HG02588 (cell line): ENCODE results near the gene DTX4.

Source experiments
- ATAC-seq: cut with Tn5 transposase; IDR thresholded peaks from one replicate; pipeline ENCODE4 v1.9.1; 2021; ENCODE audit warnings: mild to moderate bottlenecking, moderate library complexity; ENCODE audit not compliant: unreplicated experiment

The DTX4 gene

DNA sequence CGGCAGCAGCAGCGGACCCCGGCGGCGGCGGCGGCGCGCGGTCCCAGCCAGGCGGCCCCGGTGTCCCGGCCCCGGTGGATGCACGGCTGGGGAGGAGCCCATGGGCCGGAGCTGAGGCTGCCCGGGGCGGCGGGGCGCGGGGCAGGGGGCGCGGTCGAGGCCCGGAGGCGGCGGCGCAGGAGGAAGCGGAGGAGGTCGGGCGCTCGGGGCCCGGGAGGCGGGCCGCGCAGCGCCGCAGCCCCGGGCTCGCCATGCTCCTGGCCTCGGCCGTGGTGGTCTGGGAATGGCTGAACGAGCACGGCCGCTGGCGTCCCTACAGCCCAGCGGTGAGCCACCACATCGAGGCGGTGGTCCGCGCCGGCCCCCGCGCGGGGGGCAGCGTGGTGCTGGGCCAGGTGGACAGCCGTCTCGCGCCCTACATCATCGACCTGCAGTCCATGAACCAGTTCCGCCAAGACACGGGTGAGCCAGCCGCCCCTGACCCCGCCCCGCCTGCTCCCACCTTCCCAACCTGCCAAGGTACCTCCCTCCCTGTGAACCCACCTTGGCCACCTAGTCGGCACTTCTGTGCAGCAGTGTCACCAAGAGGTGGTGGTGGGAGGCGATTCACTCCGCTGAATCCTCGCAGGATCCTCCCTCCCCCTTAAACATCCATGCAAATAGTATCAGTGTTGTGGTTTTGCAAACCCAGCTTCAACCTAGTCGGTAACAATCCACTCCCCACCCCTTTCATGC, 580 bp downstream of the DTX4 start:
- ATAC-seq, result peak; percentile 23

DNA sequence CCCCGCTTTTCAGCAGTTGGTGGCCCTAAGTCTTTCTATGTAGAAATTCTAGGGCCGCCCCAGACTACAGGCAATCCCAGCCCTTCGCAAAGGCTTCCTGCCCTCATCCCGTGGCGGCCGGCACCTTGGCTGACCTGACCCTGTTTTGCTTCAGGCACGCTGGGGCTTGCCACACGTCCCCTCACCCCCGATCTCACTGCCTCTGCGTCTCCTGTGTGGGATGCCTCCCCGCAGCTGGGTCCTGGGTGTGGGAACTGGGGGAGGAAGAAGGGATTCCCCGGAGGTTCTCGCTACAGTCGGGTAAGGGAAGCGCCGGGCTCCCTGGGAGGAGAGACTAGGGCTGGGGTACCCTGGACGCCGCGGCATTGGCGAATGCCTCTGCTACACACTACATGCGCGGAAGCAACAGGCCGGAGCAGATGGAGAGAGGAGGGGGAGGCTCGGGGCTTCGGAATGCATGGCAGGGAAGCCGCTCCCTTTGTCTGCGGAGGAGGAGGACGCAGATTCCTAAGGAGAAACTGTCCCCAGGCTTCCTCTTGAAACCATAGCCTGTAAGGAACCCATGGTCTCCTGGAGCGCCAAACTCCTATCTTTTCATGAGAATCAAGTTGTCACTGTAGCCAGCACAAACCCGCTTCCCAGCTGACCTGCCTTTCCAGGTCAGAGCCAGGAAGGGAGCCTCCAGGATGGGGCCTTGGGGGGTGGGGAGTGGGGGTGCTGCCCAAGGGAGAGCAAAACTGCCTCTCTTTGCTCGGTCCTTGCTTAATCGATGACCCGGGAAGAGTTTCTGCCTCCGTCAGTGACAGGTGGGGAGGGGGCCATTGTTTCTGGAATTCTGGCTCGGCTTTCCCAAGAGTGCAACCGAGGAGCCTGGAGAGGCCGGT, 1.4 kb downstream of the DTX4 start:
- peak; percentile 0 for ATAC-seq

DNA sequence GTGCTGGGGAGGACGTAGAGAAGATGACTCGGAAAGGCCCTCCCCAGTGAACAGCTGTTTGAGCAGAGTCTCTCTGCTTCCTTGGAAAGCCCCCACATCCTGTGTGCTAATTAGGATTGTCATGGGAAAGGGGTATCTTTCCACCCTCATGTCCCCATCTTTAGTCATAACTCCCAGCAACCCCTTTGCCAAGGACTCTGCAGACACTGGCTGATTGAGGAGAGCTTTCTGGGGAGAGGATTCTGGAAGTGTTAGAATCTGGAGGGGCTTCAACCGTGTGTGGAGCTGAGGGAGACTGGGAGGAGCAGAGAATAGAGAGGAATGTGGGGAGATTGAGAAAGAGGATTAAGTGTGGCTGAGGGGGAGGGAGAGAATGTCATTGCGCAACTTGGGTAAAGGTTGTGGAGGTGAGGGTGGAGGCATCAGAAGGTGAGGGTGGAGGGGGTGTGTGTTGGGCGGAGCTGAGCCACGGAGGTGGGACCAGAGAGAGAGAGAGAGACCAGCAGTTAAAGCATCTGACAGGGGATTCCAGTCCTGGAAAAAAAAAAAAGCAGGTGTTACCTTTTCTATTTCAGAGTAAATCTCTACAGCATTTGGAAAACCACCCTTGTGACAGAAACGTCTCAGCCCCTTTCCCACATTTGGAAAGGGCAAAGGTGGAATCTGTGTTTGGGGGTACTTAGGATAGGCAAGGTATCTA, 2.2 kb downstream of the DTX4 start:
- no peak for ATAC-seq

DNA sequence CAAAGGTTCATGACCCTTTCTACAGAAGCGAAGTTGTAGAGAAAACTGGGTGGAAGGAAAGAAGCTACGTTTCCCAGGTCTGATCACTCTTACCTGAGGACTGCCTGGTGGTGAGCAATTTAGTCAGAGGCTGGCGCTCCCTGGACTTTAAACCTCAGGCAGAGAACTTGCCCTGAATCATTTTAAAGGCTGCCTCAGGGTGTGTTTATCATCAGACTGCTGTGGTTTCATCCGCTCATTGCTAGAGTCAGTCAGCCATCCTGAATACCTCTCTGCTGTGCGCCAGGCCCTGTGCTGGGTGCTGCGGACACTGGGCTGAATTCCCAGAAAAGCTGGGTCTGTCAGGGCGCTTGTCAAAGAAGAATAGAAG, 2.7 kb downstream of the DTX4 start:
- ATAC-seq, result no peak

DNA sequence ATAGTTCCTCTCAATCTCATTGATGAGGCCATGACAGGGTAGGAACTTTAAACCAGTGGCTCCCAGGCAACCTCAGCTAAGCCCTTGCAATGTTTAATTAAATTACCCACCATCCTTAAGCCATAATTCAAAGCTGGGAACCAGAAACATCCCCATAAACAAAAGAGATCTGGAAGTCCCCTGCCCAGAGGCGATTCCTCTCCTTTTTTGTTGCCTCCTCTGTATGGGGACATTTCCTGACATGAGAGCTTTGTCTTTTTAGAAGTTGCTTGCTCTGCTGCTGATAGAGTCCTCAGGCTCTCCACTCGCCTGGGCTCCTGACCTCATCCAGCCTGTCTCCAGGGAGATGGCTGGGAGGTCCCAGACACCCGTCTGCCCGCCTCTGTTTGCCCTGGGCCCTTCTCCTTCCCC, 3.2 kb downstream of the DTX4 start:
- no peak for ATAC-seq

DNA sequence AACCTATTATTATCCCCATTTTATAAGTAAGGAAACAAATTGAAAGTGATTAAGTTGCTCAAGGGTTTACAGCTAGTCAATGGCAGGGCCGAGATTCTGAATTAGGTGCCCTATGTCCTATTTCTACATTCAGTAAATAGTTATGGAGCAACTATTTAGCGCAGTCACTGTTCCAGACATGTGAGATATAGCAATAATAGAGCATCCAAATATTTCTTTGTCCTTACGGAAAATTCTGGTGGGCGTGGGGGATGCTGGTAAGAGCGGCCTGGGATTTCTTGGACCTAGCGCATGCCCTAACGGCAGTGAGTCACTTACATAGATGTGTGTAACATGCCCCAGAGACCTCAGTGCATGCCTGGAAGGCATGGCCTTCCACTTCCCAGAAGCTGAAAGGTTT, 4.4 kb downstream of the DTX4 start:
- ATAC-seq, result no peak

DNA sequence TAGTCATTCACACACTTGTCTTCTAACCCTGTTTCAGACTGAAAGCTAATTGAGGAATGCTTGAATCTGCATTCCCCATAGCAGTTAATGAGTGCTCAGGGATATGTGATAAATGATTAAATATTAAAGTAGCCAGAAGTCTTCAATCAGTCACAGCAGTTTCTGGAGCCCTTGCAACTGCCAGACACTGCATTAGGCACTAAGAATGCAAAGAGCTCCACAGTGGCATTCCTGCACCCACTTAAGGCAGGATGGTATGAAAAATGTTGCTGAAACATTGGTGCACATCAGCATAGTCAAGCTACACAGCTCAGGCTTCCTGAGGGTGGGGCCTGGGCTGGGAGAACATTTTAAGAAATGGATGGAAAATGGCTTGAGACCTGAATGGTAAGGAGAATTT, 6.5 kb downstream of the DTX4 start:
- ATAC-seq, result no peak

DNA sequence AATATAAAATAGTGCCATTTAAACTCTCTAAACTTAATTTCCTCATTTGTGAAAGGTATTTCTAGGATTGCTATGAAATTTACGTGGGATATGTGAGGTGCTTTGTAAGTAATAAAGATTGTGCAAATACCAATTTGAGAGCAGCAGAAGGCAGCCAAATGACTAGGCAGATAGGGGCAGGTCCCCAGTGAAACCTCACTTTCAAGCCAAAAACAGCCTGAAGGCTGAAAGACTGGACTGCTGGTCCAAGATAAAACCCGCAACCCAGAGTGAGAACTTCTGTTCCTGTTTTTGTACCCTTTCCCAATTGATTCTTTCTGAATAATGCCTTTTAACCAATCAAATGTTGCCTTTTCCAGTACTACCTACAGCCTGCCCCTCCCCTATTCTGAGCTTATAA, 7.2 kb downstream of the DTX4 start:
- ATAC-seq, result no peak

DNA sequence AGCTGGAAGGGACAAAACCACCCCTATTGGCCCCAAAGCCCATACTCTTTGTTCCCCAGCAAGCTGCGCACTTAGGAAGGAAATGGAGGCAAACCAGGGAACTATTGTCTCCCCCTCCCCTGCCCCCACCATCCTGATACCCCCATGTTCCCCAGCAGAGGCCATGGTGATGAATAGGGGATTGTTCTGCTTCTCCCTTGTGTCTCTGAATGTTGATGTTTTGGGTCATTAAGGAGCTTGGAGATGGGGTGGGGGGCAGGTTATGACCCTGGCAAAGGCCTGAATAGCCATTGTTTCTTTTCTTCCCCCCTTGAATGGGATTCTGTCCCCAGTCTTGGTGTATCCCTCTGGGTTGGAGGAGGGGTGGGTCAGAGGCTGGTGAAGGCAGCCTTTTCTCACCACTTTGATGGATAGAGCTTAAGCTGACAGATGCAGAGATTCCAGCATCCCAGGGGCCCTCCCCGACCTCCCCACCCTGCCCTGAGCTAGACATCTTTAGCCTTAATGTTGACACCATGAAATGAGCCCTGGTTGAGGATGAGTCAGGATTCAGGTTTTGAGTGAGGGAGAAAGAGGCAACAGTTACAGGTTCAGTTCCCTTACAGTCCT, 8.3 kb downstream of the DTX4 start:
- ATAC-seq, result no peak

DNA sequence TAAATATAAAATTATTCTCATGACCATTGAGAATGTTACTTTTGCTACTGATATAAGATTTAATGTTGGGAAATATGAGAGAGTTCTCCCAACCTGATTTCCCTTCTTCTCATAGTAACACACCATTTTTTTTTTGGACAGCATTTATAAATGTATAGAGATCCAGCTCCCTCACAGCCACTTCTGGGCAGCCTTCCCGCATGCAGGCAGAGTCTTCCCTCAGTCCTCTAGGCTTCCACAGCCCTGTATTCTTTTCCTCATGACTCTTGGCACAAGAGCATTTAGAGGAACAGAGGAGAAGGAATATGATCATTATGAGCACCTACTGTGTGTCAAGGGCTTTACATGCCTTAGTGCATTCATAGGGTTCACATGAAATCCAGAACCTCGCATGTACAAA, 9.0 kb downstream of the DTX4 start:
- ATAC-seq, result no peak

DNA sequence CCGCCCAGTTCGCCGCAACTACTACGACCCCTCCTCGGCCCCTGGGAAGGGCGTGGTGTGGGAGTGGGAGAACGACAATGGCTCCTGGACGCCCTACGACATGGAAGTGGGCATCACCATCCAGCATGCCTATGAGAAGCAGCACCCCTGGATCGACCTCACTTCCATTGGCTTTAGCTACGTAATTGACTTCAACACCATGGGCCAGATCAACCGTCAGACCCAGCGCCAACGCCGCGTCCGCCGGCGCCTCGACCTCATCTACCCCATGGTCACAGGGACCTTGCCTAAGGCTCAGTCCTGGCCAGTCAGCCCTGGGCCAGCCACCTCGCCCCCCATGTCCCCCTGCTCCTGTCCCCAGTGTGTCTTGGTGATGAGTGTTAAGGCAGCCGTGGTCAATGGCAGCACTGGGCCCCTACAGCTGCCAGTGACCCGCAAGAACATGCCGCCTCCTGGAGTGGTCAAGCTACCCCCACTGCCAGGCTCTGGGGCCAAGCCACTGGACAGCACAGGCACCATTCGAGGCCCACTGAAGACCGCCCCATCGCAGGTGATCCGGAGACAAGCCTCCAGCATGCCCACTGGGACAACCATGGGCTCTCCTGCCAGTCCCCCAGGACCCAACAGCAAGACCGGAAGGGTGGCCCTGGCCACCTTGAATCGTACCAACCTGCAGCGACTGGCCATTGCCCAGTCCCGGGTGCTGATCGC, 10.0 kb downstream of the DTX4 start:
- no peak for ATAC-seq

DNA sequence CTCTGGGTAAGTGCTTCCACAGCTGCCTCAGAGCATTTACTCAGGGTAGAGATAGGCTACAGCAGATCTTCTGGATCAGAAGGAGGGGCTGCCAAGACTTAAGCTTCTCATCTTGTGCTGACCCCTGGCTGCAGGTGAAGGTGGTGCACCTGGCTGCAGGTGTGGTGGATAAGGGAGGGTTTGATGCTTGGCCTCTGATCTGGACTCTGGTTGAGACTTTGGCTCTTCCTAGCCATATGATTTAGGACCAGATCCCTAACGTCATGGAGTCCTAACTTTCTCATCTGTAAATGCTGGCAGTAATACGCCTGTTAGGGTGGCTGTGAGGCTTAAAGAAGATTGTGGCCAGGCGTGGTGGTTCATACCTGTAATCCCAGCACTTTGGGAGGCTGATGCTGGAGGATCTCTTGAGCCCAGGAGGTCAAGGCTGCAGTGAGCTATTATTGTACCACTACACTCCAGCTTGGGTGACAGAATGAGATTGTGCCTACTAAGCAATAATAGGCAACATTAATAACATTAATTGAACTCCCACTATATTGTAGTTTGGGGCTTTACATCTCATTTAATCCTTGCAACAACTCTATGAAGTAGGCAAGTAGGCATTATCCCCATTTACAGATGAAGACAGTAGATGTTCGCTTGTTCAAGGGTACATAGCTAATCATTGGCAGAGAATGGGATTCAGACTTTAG, 10.7 kb downstream of the DTX4 start:
- no peak for ATAC-seq

DNA sequence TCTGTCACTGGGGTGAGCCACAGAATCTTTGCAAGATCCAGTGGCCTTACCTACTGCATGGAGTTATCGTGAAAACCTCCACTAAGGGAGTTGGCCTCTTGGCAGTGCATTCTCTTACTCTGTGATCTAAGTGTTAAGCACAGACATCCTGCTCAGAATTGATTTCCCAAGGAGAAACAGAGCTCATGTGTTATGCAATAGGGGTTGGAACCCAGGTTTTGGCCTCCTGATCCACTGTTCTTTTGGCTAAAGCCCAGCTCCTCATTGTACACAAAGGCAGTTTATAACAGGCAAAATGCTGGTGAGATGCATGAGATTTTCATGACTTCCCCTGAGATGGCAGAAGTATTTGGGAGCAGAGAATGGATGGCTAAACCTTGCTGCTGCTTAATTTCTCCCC, 11.8 kb downstream of the DTX4 start:
- ATAC-seq, result no peak

DNA sequence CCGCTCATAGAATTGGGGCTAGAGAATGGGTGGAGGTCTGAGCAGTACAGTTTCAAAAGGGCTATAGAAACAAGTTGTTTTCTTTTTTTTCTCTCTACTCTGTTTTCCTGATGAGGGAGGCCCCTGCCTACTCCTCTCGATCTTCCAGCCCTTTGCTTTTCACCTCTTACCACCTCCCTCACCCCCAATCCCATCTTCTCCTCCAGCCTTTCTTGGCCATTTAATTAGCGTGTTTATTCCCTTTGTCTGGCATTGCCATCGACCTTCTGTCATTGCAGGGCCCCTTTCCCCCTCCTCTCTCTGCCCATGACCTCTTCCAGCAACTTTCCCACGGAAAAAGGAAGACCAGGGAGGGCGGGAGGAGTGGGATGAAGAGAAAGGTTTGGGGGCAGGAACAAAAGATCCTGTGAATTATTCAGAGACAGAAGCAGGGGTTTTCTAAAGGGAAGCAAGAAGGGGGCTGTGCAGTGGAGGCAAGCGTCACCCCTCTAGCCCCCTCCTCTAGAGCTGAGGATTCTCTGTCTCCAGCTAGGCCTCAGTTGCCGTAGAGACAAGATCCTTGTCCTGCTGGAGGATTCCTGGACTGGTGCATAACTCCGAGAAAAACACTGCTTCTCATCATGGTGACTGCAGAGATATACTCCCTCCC, 12.9 kb downstream of the DTX4 start:
- ATAC-seq, result no peak

DNA sequence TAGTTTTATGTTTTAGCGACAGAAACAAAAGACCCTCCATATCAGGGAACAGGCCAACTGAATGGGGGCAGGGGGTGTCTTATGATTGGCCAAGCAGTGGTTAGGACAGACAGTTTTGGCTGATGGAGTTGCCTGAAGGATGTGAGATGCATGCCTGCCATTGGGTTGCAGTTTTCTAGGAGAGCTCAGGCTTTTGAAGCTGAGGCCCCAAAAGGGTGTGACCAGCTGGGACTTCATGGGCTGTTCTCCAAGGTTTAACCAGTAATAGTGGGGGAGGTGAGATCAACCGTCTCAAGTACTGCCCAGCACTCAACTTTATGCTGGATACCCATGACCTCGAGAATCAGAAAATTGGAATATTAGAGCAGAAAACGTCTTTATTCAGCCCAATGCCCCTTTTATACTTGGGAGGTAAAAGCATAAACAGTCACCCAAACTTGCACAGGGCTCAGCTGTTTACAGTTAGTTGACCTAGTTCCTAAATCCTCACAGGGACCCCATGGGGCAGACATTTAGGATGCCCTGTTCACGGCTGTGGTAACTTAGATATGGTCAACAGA, 13.5 kb downstream of the DTX4 start:
- no peak for ATAC-seq

DNA sequence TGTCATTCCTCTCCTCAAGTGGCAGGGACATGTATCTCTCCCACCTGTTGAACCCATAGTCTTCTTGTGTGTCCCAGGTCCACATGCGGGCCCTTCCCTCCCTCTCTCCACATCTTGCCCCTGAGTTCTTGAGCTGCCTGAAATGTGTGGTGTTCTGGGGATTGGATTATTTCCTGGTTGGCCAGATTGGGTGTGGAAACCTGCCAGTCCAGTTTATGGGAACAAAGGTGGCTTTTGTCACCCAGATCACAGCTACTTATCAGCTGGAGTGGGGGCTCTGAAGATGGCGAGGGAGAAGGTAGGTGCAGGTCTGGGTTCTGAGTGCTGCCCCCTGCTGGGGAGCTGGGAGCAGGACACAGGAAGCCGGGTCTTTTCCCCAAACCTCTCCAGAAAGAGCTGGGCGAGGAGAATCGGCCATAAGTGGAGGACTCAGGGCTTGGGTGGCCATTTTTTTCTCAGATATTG, 14.2 kb downstream of the DTX4 start:
- ATAC-seq, result peak; percentile 67

DNA sequence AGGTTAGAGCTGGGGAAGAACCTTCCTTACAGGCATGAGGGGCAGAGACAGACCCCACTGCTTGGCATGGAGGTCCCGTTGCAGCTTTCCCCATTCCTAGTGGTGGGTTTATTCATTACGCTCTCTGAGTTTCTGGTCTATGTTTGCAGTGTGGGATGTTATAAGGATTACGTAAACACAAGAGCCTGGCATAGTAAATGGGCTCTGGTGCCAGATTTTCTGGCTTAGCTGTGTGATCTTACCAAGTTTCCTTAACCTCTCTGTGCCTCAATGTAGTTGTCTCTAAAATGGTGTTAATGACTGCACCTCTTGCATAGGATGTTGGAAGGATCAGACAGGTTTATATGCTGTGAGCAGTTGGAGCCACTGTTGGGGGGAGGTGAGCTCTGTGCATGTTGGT, 15.1 kb downstream of the DTX4 start:
- no peak for ATAC-seq

DNA sequence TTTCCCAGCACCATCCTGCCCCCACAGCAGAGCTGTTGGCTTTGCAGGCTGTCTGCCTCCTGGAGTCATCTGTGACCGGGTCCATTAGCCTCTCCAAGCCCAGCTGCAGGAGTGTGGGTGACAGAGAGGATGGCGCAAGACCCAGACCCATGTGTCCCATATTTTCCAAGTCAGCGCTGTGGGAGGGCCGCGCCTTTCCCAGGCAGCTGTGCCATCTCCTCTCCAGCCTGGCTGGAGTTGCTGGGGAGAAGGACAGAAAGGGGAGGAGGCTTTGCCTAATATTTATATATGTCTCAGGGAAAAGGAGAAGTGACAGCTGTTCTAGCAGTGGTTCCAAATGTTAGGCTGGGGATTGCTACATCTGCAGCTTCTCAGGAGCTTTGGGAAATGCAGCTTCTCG, 15.7 kb downstream of the DTX4 start:
- ATAC-seq, result no peak

DNA sequence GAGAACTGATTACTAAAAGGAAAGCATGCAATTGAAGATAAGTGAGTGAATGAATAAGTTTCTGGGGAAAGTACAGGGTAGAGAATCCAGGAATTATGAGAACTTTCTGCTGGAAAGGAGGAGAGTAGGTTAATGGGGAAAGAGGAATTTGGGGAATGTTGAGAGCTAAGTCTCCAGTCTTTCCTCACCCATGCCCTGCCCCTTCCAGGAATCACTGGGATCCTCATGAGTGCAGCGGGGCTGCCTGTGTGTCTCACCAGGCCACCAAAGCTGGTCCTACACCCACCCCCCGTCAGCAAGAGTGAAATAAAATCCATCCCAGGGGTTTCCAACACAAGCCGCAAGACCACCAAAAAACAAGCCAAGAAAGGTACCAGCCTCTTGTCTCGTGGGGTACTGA, 17.0 kb downstream of the DTX4 start:
- no peak for ATAC-seq
